GM12874 (cell line): Measurements from ENCODE around the gene CPT1B.

Experiments used
- CTCF ChIP-seq: IDR thresholded peaks from 2 replicates; pipeline ENCODE4 v1.5.1; 2011; ENCODE audit warnings: low read depth, mild to moderate bottlenecking, control low read depth, low read length, moderate library complexity; ENCODE audit not compliant: insufficient read depth

CPT1B gene

DNA sequence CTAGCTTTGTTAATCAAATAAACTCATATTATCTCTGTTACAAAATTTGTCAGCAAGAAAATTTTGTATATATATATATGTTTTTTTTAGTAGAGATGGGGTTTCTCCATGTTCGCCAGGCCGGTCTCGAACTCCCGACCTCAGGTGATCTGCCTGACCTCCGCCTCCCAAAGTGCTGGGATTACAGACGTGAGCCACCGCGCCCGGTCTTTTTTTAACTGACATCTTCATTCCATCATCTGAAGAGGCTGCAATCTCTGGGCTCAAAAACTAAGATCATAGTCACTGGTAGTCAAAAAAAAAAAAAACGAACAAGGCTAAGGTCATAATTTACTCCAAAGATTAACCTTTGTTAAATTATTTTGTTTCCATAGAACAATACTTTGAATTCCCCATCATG lies 37.8 kb downstream of the CPT1B start:
- TF ChIP-seq CTCF: no peak

DNA sequence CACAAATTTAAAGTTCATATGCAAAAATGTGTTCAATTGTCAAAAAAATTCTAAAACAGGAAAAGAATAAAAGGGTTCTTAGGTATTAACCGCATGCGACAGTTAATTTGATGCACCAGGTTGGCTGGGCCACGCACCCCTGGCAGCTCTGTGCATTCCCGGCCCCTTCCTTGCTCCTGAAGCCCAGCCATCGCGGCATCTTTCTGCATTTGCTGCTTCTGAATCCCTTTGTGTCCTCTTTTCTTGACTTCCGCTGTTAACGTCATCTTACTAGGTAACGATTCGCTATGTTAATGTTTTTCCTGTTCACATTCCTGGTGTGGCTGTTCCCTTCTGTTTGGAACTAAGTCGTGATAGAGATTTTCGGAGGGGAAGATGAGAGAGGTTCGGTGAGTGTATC lies 40.5 kb downstream of the CPT1B start:
- no peak for TF ChIP-seq CTCF

- no peak for TF ChIP-seq CTCF
Observed at GRCh38 chr22:50536226-50536625, 42.0 kb downstream of the CPT1B start.

DNA sequence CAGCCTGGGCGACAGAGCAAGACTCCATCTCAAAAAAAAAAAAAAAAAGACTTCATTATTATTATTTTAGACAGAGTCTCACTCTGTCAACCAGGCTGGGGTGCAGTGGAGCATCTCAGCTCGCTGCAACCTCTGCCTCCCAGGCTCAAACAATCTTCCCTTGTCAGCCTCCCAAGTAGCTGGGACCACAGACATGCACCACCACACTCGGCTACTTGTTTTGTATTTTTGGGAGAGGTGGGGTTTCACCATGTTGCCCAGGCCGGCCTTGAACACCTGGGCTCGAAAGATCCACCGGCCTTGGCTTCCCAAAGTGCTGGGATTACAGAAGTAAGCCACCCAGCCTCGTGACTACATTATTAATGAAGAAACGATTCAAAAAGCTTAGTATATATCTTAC lies 43.1 kb downstream of the CPT1B start:
- no peak for TF ChIP-seq CTCF

- no peak for TF ChIP-seq CTCF
Observed at GRCh38 chr22:50532824-50533796, 45.1 kb downstream of the CPT1B start.

DNA sequence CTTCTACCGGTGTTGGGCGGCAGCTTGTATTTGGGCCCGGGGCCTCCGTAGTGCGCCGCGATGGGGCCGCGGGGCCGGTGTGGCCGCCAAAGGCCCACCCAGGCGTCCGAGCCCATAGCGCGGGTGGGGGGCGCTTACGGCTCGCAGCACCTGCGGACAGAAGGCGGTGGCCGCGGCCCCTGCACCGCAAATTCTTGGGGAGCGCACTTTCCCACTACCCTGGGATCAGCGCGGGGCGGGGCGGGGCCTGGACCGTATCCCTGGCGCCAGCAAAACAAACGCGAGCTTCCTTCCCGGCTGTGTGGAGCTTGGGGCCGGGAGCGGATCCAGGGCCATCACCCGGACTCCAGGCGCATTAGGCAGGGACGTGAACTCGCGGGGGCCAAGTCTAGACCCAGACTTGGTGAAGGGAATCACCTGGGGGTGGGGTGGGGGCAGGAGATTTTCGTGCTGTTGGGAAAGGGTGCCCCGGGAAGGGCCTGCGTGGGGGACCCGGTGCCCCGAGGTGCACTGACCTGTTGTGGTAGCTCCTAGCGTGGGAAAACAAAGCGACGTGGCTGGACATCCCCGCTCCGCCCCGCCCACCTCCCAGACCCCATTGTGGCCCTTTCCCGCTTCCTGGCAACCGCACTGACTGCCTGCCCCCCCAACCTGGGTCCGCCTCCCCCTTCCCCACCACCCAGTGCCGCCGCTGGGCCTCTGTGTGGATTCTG lies 46.1 kb downstream of the CPT1B start:
- TF ChIP-seq CTCF: no peak

- no peak for TF ChIP-seq CTCF
Observed at GRCh38 chr22:50531546-50531961, 46.7 kb downstream of the CPT1B start.
